Activated T-cell treated with anti-CD3 and anti-CD28 coated beads, Interleukin-2, amount 50 U/mL, for 4 hours (primary cell): ENCODE results near the gene PAPPA. TPM values are rescaled to one million over a fixed set of nuclear protein-coding genes. Genes with fewer than 3 reads are reported as not detected.

Source experiments
- ATAC-seq, 2 donors: fragments of 200-7000 bp; cut with Tn5 transposase; one replicate each; pipeline ENCODE4 v1.10.0; 2021
- DNase-seq: peaks from one replicate; pipeline ENCODE4 v3.0.0-alpha.2; 2020
- H3K27me3 Mint-ChIP-seq: one replicate; pipeline ENCODE4 v1.8.0; 2021; ENCODE audit warnings: low read depth, mixed read lengths
- H3K36me3 Mint-ChIP-seq: one replicate; pipeline ENCODE4 v1.8.0; 2022; ENCODE audit warnings: mixed read lengths; ENCODE audit not compliant: insufficient read depth
- H3K4me1 Mint-ChIP-seq: one replicate; pipeline ENCODE4 v1.8.0; 2021; ENCODE audit warnings: low read depth, mixed read lengths
- H3K4me3 Mint-ChIP-seq: one replicate; pipeline ENCODE4 v1.8.0; 2021; ENCODE audit warnings: mild to moderate bottlenecking, moderate library complexity, mixed read lengths
- H3K9me3 Mint-ChIP-seq: one replicate; pipeline ENCODE4 v1.8.0; 2021; ENCODE audit warnings: mixed read lengths
- total RNA-seq, 3 donors: library from RNA; stranded (reverse); gene quantifications; one replicate each; pipeline ENCODE4 v1.2.1, GENCODE V29; 2021

The PAPPA gene
- total RNA-seq, 3 donors from 2014 or later: 0.22 to 0.28 TPM; not detected in 1

DNA sequence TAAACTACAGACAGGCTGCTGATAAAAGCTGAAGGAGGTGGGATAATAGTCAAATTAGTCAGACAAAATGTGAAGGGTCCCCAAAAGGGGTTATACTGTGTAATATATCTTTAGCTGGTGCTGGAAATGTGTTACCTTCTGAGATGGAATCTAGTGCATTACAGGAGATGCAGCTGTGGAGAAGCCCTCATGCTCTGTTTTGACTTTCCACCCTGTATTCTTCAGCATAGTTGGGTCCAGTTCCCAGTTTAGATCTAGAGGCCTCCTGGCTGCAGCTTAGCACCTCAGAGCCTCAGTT, 122.6 kb downstream of the PAPPA start:
- Mint-ChIP-seq H3K36me3 (no peaks in the 10 kb centered on the region), H3K4me3 (no peak overlapping the region), H3K4me1 (no peaks in the 10 kb centered on the region), H3K27me3 (peaks cover 4% of the 10 kb centered on the region), H3K9me3 (no peaks in the 10 kb centered on the region)
- DNase-seq (no peak), ATAC-seq (no peak)

DNA sequence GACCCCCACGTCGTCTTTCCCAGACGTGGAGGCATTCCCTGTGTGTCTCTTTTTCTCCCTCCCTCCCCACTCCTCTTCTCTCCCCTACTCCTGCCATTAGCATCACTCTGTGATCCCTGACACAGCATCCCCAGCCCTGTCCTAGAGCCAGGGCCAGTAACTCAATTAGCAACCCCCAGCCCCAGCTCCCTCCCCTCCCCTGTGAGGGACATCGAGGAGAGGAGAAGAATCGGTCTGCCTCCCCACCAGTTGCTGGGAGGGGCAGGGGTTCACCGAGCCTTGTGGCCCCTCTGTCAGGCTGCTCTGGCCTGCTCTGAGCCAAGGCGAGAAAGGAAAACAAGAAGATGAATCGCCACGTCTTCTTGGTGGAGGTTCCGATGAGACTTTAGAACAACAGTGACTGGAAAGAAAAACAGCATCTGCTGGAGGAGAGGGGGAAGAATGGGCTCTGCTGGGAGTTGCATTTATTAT, 123.1 kb downstream of the PAPPA start:
- no peaks in the 10 kb centered on the region for H3K9me3 Mint-ChIP-seq
- no peaks in the 10 kb centered on the region for H3K36me3 Mint-ChIP-seq
- DNase-seq (no peak), ATAC-seq (no peak)
- no peaks in the 10 kb centered on the region for H3K4me1 Mint-ChIP-seq
- H3K4me3 Mint-ChIP-seq: no peak overlapping the region
- H3K27me3 Mint-ChIP-seq: peaks cover 2% of the 10 kb centered on the region

- no peak for DNase-seq
- Mint-ChIP-seq H3K9me3 (no peaks in the 10 kb centered on the region), H3K36me3 (no peaks in the 10 kb centered on the region), H3K27me3 (peaks cover 2% of the 10 kb centered on the region), H3K4me1 (no peaks in the 10 kb centered on the region), H3K4me3 (no peak overlapping the region)
- no peak for ATAC-seq
Observed at GRCh38 chr9:116278326-116278725, 124.7 kb downstream of the PAPPA start.

GRCh38 chr9:116279230-116279629, 125.6 kb downstream of the PAPPA start:
- no peak for ATAC-seq
- no peaks in the 10 kb centered on the region for H3K4me1 Mint-ChIP-seq
- no peaks in the 10 kb centered on the region for H3K36me3 Mint-ChIP-seq
- H3K4me3 Mint-ChIP-seq: no peak overlapping the region
- H3K9me3 Mint-ChIP-seq: no peaks in the 10 kb centered on the region
- no peak for DNase-seq
- H3K27me3 Mint-ChIP-seq: peaks cover 2% of the 10 kb centered on the region

DNA sequence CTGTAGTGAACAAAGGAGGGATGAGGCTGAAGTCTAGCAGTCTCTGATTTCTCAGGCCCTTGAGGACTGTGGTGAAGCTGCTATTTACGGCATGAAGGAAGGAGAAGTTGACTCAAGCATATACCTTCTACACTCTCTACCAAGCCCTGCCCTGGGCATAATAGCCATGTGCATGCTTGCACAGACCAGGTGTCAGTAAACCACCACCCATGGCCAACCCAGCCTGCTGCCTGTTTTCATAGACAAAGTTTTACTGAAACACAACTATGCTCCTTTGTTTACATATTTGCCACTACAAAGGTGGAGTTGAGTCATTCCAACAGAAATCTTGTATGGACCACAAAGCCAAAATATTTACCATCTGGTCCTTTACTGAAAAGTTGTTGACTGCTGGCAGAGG, 126.9 kb downstream of the PAPPA start:
- Mint-ChIP-seq H3K9me3 (no peaks in the 10 kb centered on the region), H3K36me3 (no peaks in the 10 kb centered on the region), H3K27me3 (peaks cover under 1% of the 10 kb centered on the region), H3K4me1 (no peaks in the 10 kb centered on the region), H3K4me3 (no peak overlapping the region)
- DNase-seq (no peak), ATAC-seq (no peak)

- Mint-ChIP-seq H3K36me3 (no peaks in the 10 kb centered on the region), H3K4me3 (no peak overlapping the region), H3K4me1 (no peaks in the 10 kb centered on the region), H3K9me3 (no peaks in the 10 kb centered on the region), H3K27me3 (peaks cover 10% of the 10 kb centered on the region)
- ATAC-seq (no peak), DNase-seq (no peak)
Observed at GRCh38 chr9:116282597-116282996, 129.0 kb downstream of the PAPPA start.

GRCh38 chr9:116284518-116284917, 130.9 kb downstream of the PAPPA start:
- Mint-ChIP-seq H3K9me3 (no peaks in the 10 kb centered on the region), H3K27me3 (peaks cover 10% of the 10 kb centered on the region), H3K4me3 (no peak overlapping the region), H3K4me1 (no peaks in the 10 kb centered on the region), H3K36me3 (no peaks in the 10 kb centered on the region)
- ATAC-seq (no peak), DNase-seq (no peak)

DNA sequence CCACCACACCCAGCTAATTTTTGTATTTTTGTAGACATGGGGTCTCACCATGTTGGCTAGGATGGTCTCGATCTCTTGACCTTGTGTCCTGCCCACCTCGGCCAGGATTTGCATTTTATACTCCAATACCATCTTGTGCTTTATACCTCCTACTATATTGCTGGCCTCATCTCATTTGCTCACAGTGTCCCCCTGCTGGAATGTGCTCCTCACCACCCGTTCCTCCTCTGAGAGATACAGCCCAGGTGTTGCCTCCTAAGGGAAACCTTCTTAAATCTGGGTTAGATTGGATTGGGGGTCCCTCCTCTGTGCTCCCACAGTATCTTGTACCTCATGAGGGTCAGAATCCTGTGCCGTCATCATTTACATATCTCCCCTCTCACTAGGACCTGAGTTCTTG, 131.7 kb downstream of the PAPPA start:
- Mint-ChIP-seq H3K9me3 (no peaks in the 10 kb centered on the region), H3K36me3 (no peaks in the 10 kb centered on the region), H3K27me3 (peaks cover 12% of the 10 kb centered on the region), H3K4me3 (no peak overlapping the region), H3K4me1 (no peaks in the 10 kb centered on the region)
- DNase-seq: no peak
- ATAC-seq: no peak

DNA sequence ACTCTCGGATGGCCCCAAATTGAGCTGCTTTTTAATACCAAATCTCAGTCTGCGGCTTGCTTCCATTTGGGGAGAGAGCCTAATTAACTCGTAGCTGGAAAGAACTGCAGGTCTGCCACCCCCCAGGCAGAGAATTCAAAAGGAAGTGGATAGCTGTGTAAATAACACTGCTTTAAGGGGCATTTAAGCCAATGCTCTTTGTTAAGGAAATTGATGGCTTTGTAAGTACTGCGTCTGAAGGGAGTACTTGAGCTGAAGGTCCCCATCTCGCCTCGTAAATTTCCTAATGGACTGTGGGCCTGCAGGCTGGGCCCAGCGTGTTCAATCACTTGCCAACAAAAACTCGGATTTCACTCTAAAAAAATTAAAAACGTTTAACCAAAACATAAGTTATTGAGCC, 132.7 kb downstream of the PAPPA start:
- Mint-ChIP-seq H3K4me3 (no peak overlapping the region), H3K4me1 (no peaks in the 10 kb centered on the region), H3K9me3 (no peaks in the 10 kb centered on the region), H3K27me3 (peaks cover 15% of the 10 kb centered on the region), H3K36me3 (no peaks in the 10 kb centered on the region)
- no peak for ATAC-seq
- no peak for DNase-seq

DNA sequence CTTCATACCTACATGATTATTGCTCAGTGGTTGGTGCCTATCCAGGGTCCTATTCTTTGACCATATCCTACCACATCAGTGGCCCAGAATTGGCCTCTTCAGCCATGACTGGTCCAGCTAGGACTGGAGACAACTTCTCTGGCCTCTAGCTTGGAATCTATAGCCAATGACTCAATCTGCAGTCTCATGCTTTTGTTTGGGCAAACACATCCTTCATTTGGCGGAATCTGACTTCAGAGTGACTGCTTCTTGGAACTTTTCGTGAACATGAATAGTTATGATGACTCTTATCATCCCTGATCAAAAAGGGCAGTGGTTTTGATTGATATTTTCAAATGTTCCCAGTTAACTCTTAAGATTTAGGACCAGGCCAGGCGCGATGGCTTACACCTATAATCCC, 134.1 kb downstream of the PAPPA start:
- no peak overlapping the region for H3K4me3 Mint-ChIP-seq
- H3K27me3 Mint-ChIP-seq: peaks cover 15% of the 10 kb centered on the region
- no peak for ATAC-seq
- no peak for DNase-seq
- no peaks in the 10 kb centered on the region for H3K4me1 Mint-ChIP-seq
- H3K36me3 Mint-ChIP-seq: no peaks in the 10 kb centered on the region
- no peaks in the 10 kb centered on the region for H3K9me3 Mint-ChIP-seq

DNA sequence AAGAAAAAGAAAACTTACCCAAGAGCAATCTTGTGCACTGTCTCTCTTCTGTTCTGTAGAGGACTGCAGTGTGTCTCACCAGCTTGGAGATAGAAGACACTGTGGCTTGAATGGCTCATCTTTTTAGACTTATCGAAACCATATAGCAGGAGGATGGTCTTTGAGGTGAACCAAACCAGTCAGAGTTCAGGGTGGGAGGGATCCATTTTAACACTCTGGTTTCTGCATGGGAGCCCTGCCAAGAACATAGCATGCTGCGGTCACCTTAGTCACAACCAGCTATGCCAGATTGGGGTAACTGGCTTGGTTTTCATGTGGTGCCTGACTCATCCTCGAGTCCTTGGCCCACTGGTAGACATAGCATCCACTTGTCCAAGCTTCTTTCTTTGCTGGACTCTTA, 135.1 kb downstream of the PAPPA start:
- Mint-ChIP-seq H3K36me3 (no peaks in the 10 kb centered on the region), H3K9me3 (no peaks in the 10 kb centered on the region), H3K27me3 (peaks cover 15% of the 10 kb centered on the region), H3K4me3 (no peak overlapping the region), H3K4me1 (no peaks in the 10 kb centered on the region)
- ATAC-seq: no peak
- DNase-seq: no peak

GRCh38 chr9:116297346-116297745, 143.8 kb downstream of the PAPPA start:
- Mint-ChIP-seq H3K27me3 (peaks cover 2% of the 10 kb centered on the region), H3K36me3 (no peaks in the 10 kb centered on the region)
- no peak for ATAC-seq

DNA sequence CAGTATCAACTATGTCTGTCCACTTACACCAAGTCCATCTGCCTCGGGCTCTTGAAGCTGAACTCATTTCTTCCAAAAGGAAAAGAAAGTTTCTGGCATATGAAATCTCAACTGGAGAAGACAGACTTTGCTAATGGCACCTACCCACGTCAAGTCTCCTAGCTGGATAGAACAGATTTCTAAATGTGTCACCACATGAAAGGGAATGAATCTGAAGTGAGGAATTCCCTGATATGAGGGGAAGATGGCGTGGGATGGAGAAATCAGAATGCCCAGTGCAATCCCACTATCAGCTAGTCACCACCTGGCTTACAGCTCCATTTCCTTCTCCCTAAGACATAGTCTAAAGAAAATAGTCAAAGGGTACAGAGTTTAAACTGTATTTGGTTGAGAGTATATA, 144.7 kb downstream of the PAPPA start:
- Mint-ChIP-seq H3K4me1 (no peaks in the 10 kb centered on the region), H3K9me3 (peaks cover 4% of the 10 kb centered on the region), H3K27me3 (peaks cover 2% of the 10 kb centered on the region), H3K36me3 (no peaks in the 10 kb centered on the region), H3K4me3 (no peak overlapping the region)
- no peak for ATAC-seq
- no peak for DNase-seq

More at GRCh38 chr9:116297346-116297745, 143.8 kb downstream of the PAPPA start:
- H3K9me3 Mint-ChIP-seq: peaks cover 4% of the 10 kb centered on the region
- no peak for DNase-seq
- no peaks in the 10 kb centered on the region for H3K4me1 Mint-ChIP-seq
- no peak overlapping the region for H3K4me3 Mint-ChIP-seq

GRCh38 chr9:116298878-116299391, 145.3 kb downstream of the PAPPA start:
- ATAC-seq: no peak
- H3K27me3 Mint-ChIP-seq: peaks cover 2% of the 10 kb centered on the region

DNA sequence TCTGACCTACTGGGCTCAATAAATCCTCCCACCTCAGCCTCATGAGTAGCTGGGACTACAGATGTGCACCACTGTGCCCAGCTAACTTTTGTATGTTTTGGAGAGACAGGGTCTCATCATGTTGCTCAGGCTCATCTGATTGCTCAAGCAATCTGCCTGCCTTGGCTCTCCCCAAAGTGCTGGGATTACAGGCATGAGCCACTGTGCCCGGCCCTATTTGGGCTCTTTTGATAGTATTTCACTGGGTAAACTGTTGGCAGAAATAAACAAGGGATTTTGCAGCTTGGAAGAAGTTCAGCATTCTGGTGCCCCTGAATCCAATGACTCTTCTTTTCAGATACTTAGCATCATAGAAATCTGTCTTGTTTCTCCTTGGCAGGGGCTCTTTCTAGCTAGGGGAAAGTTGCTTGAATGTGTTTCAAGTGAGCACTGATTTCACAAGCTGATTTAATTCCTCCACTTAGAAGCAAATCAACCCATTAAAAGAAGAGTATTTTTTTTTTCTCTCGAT, 146.8 kb downstream of the PAPPA start:
- ATAC-seq (no peak), DNase-seq (no peak)
- no peak overlapping the region for H3K4me3 Mint-ChIP-seq
- H3K36me3 Mint-ChIP-seq: no peaks in the 10 kb centered on the region
- no peaks in the 10 kb centered on the region for H3K9me3 Mint-ChIP-seq
- peaks cover 2% of the 10 kb centered on the region for H3K27me3 Mint-ChIP-seq
- no peaks in the 10 kb centered on the region for H3K4me1 Mint-ChIP-seq

More at GRCh38 chr9:116298878-116299391, 145.3 kb downstream of the PAPPA start:
- DNase-seq: no peak
- no peaks in the 10 kb centered on the region for H3K36me3 Mint-ChIP-seq
- no peaks in the 10 kb centered on the region for H3K4me1 Mint-ChIP-seq
- peaks cover 2% of the 10 kb centered on the region for H3K9me3 Mint-ChIP-seq
- no peak overlapping the region for H3K4me3 Mint-ChIP-seq

DNA sequence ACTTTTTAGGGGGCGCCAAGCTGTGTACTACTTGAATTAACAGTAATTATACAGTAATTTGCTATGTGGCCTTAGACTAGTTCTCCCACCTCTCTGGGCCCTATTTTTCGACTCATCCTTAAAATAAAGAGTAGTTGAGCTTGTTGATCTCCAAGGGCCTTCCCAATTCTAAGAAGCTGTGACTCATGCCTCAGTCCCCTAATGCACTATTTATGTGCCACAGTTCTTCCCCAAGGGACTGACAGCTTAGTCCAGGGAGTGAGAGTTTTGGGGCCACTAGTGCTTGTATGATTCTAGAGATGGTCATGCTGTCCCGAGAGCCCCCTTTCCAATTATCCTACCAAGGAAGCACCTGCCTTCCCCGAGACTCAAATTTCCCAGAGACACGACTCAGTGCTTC, 149.7 kb downstream of the PAPPA start:
- no peak overlapping the region for H3K4me3 Mint-ChIP-seq
- no peaks in the 10 kb centered on the region for H3K9me3 Mint-ChIP-seq
- no peaks in the 10 kb centered on the region for H3K4me1 Mint-ChIP-seq
- no peak for DNase-seq
- H3K27me3 Mint-ChIP-seq: peaks cover 2% of the 10 kb centered on the region
- H3K36me3 Mint-ChIP-seq: no peaks in the 10 kb centered on the region
- no peak for ATAC-seq
